ENCODE measurements around the gene CXCL8. TPM values are rescaled to one million over a fixed set of nuclear protein-coding genes. Genes with fewer than 3 reads are reported as not detected.

Gene CXCL8
- total and polyA plus RNA-seq, 9 of the 15 experiments (the other 6 are each of a cell fraction or from before 2014, with no cell fraction given) = 1.6 to 7.7 (median 3.3) TPM

- TF ChIP-seq, protein P1, sequence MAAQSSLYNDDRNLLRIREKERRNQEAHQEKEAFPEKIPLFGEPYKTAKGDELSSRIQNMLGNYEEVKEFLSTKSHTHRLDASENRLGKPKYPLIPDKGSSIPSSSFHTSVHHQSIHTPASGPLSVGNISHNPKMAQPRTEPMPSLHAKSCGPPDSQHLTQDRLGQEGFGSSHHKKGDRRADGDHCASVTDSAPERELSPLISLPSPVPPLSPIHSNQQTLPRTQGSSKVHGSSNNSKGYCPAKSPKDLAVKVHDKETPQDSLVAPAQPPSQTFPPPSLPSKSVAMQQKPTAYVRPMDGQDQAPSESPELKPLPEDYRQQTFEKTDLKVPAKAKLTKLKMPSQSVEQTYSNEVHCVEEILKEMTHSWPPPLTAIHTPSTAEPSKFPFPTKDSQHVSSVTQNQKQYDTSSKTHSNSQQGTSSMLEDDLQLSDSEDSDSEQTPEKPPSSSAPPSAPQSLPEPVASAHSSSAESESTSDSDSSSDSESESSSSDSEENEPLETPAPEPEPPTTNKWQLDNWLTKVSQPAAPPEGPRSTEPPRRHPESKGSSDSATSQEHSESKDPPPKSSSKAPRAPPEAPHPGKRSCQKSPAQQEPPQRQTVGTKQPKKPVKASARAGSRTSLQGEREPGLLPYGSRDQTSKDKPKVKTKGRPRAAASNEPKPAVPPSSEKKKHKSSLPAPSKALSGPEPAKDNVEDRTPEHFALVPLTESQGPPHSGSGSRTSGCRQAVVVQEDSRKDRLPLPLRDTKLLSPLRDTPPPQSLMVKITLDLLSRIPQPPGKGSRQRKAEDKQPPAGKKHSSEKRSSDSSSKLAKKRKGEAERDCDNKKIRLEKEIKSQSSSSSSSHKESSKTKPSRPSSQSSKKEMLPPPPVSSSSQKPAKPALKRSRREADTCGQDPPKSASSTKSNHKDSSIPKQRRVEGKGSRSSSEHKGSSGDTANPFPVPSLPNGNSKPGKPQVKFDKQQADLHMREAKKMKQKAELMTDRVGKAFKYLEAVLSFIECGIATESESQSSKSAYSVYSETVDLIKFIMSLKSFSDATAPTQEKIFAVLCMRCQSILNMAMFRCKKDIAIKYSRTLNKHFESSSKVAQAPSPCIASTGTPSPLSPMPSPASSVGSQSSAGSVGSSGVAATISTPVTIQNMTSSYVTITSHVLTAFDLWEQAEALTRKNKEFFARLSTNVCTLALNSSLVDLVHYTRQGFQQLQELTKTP (IDR thresholded peaks at IDR 0.05; ENCODE audit: low read depth in 1 of 2, partially characterized antibody in 2 of 2) = peak; percentile 68 to 83
- TF ChIP-seq HNRNPH1 (optimal IDR thresholded peaks at IDR 0.05; ENCODE audit: low read depth, low read length) (no peak), PHB (CRISPR knock-in tag; IDR thresholded peaks at IDR 0.05) (no peak), NCOR1 (IDR thresholded peaks at IDR 0.05) (peak; percentile 68), MGA (IDR thresholded peaks at IDR 0.05) (peak; percentile 95), ZNF212 (CRISPR knock-in tag; IDR thresholded peaks at IDR 0.05) (no peak), CEBPG (CRISPR knock-in tag; IDR thresholded peaks at IDR 0.05) (peak; percentile 99), CEBPG (tag; conservative IDR thresholded peaks at IDR 0.05 in 1 of 2, IDR thresholded peaks at IDR 0.05 in 1 of 2) (peak; percentile 100), SRSF7 (optimal IDR thresholded peaks at IDR 0.05; ENCODE audit: low read depth, low read length) (no peak)
- TF ChIP-seq, protein P2, sequence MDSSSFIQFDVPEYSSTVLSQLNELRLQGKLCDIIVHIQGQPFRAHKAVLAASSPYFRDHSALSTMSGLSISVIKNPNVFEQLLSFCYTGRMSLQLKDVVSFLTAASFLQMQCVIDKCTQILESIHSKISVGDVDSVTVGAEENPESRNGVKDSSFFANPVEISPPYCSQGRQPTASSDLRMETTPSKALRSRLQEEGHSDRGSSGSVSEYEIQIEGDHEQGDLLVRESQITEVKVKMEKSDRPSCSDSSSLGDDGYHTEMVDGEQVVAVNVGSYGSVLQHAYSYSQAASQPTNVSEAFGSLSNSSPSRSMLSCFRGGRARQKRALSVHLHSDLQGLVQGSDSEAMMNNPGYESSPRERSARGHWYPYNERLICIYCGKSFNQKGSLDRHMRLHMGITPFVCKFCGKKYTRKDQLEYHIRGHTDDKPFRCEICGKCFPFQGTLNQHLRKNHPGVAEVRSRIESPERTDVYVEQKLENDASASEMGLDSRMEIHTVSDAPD (CRISPR knock-in tag; IDR thresholded peaks at IDR 0.05) = 0 out of 2 replicates have a peak, but pooled peaks have one; percentile 20
Observed at GRCh38 chr4:73704314-73705055, 35.9 kb upstream of the CXCL8 start (continued).
